ENCODE measurements around the gene KIAA1671.
A peak's percentile ranks its signal among the peaks of the same experiment; 100 is the strongest.

KIAA1671 gene

DNA sequence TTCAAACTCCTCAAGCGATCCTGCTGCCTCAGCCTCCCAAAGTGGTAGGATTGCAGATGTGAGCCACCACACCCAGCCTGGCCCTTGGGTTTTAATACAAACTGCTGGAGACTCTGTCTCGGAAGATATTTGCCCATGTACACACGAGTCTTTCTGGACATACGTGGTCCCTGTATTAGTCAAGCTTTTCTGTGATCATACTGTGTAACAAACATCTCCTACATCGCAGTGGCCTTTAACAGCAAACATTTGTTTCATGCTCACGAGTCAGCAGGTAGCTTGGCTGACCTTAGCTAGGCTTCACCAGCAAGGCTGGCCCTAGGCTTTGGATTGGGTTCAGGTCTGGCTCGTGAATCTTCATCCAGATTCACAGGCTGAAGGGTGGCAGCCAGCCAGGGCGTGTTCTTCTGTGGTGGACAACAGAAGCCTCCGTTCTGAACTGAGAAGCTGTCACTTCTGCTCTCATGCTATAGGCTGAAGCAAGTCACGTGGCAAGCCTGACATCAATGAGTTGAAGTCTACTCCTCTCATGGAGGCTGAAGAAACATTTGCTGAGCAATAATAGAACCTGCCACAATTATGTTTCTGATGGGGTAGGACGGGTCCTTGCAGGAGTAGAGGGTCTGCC lies 8.8 kb downstream of the KIAA1671 start:
- DNase-seq (ENCODE audit: low spot score), result no peak
- peak overlapping the region; percentile 98 for H3K27ac ChIP-seq
- no peak for TF ChIP-seq CTCF (conservative IDR thresholded peaks at IDR 0.05; ENCODE audit: low read depth)
- ChIA-PET POLR2A (ENCODE audit: low non-redundant PET) (interaction anchor here (0.7 kb wide), 1 partner anchor 14 kb away, joined by 3 read pairs; no protein-coding TSS in a partner anchor), CTCF (no interaction called here)

DNA sequence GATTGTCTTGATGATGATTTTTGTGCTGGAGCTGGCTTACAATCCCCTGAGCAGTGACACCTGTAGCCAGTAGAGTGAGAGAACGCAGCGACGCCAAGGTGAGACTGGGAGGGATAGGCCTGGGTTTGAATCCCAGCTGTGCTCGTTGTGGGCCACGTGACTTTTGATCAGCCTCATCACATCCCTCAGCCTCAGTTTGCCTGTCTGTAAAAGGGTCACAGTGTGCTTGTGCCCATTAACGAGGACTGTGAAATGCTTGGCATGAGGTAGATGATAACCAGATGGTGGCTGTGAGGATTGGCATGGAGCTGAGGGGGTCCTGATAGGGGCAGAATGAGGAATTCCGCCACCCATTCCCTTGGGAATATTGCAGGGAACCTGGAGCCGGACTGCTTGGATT lies 9.6 kb downstream of the KIAA1671 start:
- POLR2A ChIA-PET (ENCODE audit: low non-redundant PET), result interaction anchor here (0.7 kb wide), 1 partner anchor 13 kb away, joined by 3 read pairs; no protein-coding TSS in a partner anchor
- TF ChIP-seq CTCF (conservative IDR thresholded peaks at IDR 0.05; ENCODE audit: low read depth), result no peak
- no peak for DNase-seq (ENCODE audit: low spot score)
- H3K27ac ChIP-seq, result peak overlapping the region; percentile 98
- CTCF ChIA-PET, result no interaction called here

GRCh38 chr22:24962835-24963234 lies 10.3 kb downstream of the KIAA1671 start:
- ChIA-PET CTCF (no interaction called here), POLR2A (ENCODE audit: low non-redundant PET) (no interaction called here)
- DNase-seq (ENCODE audit: low spot score), result no peak

GRCh38 chr22:24964441-24964840 lies 11.9 kb downstream of the KIAA1671 start:
- POLR2A ChIA-PET (ENCODE audit: low non-redundant PET), result no interaction called here
- TF ChIP-seq CTCF (conservative IDR thresholded peaks at IDR 0.05; ENCODE audit: low read depth), result no peak
- DNase-seq (ENCODE audit: low spot score), result no peak
- CTCF ChIA-PET, result no interaction called here
- peak overlapping the region; percentile 98 for H3K27ac ChIP-seq

More at GRCh38 chr22:24962835-24963234, 10.3 kb downstream of the KIAA1671 start:
- H3K27ac ChIP-seq, result peak overlapping the region; percentile 98
- no peak for TF ChIP-seq CTCF (conservative IDR thresholded peaks at IDR 0.05; ENCODE audit: low read depth)

DNA sequence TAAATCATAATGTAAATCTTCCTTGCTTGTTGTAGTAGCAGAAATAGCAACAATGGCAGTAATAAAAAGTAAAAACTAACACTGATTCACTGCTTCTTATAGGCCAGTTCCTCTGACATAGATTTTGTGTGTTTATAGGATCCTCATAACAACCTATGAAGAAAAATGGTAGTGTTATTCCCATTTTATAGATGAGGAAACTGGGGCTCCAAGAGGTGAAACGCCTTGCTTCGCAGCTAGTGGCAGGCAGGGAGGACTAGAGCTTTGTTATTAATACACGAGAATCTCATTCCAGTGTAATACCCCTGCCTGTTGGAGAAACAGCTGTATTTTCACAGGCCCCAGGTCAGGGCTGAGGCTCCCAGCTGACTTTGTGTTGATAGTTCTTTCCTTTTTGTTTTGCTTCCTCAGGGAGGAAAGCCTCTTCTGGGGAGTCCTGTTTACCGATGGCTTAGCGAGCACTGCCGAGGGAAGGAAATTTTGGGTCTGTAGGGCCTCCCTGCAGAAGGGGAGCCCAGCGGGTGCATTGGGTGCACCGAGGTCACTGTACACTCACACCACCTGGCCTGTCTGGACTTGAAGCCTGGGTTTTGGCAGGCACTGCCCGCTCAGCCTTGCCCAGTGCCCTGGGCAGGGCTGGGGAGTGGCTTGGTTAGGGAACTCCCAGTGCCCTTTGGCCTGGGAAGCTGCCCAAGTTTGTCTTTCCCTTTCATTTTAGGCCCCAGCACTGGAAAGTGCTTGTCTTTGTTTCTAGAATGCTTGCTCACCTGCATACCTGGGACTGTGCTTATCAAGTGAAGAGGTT lies 13.5 kb downstream of the KIAA1671 start:
- H3K27ac ChIP-seq, result peak overlapping the region; percentile 98
- DNase-seq (ENCODE audit: low spot score), result peak; percentile 81
- POLR2A ChIA-PET (ENCODE audit: low non-redundant PET), result no interaction called here
- CTCF ChIA-PET, result interaction anchor here (0.6 to 1.3 kb wide), 3 partner anchors 21 to 1362 kb away, joined by 3 to 5 read pairs (median 4); no protein-coding TSS in a partner anchor
- no peak for TF ChIP-seq CTCF (conservative IDR thresholded peaks at IDR 0.05; ENCODE audit: low read depth)

DNA sequence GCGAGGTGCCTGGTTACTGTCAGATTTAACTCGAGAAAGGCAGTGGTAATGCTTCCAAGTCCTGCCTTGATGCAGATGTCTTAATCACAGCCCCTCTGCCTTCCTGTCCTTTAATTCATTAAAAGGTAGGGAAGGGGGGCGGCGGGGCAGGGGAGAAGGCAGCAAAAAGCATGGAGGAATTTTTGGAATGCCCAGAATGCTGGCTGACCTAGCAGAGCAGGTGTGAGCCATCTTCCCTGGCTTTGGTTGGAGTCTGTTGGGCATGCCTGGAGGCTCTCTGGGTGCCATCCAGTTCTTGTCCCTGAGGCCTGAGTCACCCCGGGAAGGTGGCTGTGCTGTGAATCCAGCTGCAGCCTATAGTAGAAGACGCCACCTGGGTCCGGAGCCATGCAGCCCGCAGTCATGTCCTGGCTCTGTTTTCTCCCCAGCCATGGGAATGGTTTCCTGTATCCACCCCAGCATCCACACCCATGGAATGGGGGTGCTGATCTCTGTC lies 15.6 kb downstream of the KIAA1671 start:
- ChIA-PET POLR2A (ENCODE audit: low non-redundant PET) (no interaction called here), CTCF (no interaction called here)
- no peak for TF ChIP-seq CTCF (conservative IDR thresholded peaks at IDR 0.05; ENCODE audit: low read depth)
- peak; percentile 51 for DNase-seq (ENCODE audit: low spot score)
- H3K27ac ChIP-seq, result peak overlapping the region; percentile 98
